HepG2 (cell line): ENCODE results near the gene SCAMP3. TPM values are rescaled to one million over a fixed set of nuclear protein-coding genes. Genes with fewer than 3 reads are reported as not detected.

Experiments used
- GZF1 ChIP-seq: sonication (generic); formaldehyde crosslinking; IDR thresholded peaks from 2 replicates; pipeline ENCODE4 v1.5.1; 2020; ENCODE audit warnings: mild to moderate bottlenecking, missing genetic modification reagents
- KDM2A ChIP-seq: sonication (generic); formaldehyde crosslinking; IDR thresholded peaks from 2 replicates; pipeline ENCODE4 v1.4.0; 2020; ENCODE audit warnings: low read depth, missing genetic modification reagents, borderline replicate concordance
- SIN3B ChIP-seq: fragments of 150-350 bp; IDR thresholded peaks from 2 replicates; pipeline ENCODE4 v1.6.1; 2014; ENCODE audit warnings: low read length
- ZBTB7B ChIP-seq: sonication (generic); formaldehyde crosslinking; IDR thresholded peaks from 2 replicates; pipeline ENCODE4 v1.4.0; 2020; ENCODE audit warnings: missing genetic modification reagents
- ZNF205 ChIP-seq: IDR thresholded peaks from 2 replicates; pipeline ENCODE4 v1.6.1; 2018; ENCODE audit warnings: missing biosample characterization, missing genetic modification reagents
- ZNF431 ChIP-seq: sonication (generic); formaldehyde crosslinking; IDR thresholded peaks from 2 replicates; pipeline ENCODE4 v1.9.0; 2022; ENCODE audit warnings: missing genetic modification reagents, low read depth, mild to moderate bottlenecking, borderline replicate concordance
- polyA plus RNA-seq, 8 experiments: library from polyadenylated mRNA; depleted of rRNA in 3 of 8; stranded (reverse) in 7 of 8; unstranded in 1 of 8; fragments of >200 nt; fragmentation: Illumina TruSeq in 4 of 8; extraction: Trizol in 4 of 8; gene quantifications; 2 replicates each; pipeline versions ENCODE4 v1.2.1 to v1.2.3, GENCODE V29; 2011 to 2016; ENCODE audit warnings: low read depth in 4 of 8, missing spikeins in 1 of 8, mixed read lengths in 1 of 8; ENCODE audit not compliant: insufficient read depth in 1 of 8
- total RNA-seq, 5 experiments: library from RNA; depleted of rRNA; stranded (reverse); fragments of >200 nt; fragmentation: Illumina TruSeq; extraction: Trizol; gene quantifications; 2 replicates each; pipeline ENCODE4 v1.2.3, GENCODE V29; 2016; ENCODE audit warnings: low read depth in 1 of 5
- TF ChIP-seq, protein P1 (sequence below): sonication (generic); formaldehyde crosslinking; IDR thresholded peaks from 2 replicates; pipeline ENCODE4 v1.8.0; 2022; ENCODE audit warnings: mild to moderate bottlenecking, missing genetic modification reagents, moderate library complexity
- TF ChIP-seq, protein P2 (sequence below): sonication (generic); formaldehyde crosslinking; IDR thresholded peaks from 2 replicates; pipeline ENCODE4 v1.4.0; 2020; ENCODE audit warnings: mild to moderate bottlenecking, low read depth, missing genetic modification reagents
- TF ChIP-seq, protein P3 (sequence below): sonication (generic); formaldehyde crosslinking; IDR thresholded peaks from 2 replicates; pipeline ENCODE4 v1.4.0; 2020; ENCODE audit warnings: missing genetic modification reagents
- TF ChIP-seq, protein P4 (sequence below): sonication (generic); formaldehyde crosslinking; IDR thresholded peaks from 2 replicates; pipeline ENCODE4 v1.5.0; 2020; ENCODE audit warnings: mild to moderate bottlenecking, missing genetic modification reagents, moderate library complexity
- TF ChIP-seq, protein P5 (sequence below): sonication (generic); formaldehyde crosslinking; IDR thresholded peaks from 2 replicates; pipeline ENCODE4 v1.5.0; 2020; ENCODE audit warnings: missing genetic modification reagents
- TF ChIP-seq, protein P6 (sequence below): sonication (generic); formaldehyde crosslinking; IDR thresholded peaks from 2 replicates; pipeline ENCODE4 v1.4.0; 2020; ENCODE audit warnings: missing genetic modification reagents

Gene SCAMP3
- total and polyA plus RNA-seq, 2 of the 13 experiments (the other 11 are each of a cell fraction or from before 2014, with no cell fraction given), result 46.8 to 83.3 TPM

DNA sequence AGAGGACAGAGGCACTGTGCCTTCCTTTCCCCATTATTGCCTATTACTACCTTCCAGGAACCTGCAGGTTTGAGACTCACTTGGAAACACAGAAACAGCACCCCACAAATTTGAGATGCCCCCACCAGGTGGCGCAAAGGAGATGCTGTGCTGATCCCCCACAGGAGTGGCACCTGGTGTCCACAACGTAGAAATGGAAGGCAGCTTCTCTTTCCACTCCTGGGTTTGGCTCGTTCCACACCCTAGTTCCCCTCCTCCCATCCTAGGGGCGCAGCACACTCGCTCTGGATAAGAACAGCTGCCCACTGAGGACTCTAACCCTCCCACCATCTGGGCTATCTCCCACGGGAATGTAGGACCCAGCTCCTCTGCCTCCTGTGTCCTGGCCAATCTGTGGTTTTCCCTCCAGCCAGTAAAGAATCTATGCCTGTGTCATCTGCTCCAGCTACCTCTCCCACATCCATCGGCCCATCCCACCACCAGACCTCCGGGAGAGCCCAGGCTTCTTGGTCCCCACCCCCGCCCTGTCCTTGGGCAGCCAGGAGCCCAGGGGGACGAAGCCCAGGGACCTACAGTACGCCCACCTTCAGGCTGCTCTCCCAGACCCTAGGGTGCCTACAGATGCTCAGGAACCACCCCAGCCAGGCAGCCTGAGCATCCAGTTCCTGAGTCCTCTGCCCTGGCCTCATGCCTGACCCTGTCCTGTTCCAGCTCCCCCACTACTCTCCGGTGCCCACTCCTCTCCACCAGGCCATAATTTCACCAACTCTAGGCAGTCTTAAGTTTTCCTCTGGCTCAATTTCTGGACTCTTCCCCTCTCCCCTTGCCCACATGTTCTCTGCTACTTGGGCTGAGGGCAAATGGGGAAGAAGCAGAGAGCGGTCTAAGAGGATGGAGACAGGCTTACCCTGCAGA is 55.0 kb downstream of the SCAMP3 start (continued):
- TF ChIP-seq ZNF205 (CRISPR knock-in tag) (no peak), ZBTB7B (CRISPR knock-in tag) (0 out of 2 replicates have a peak, but pooled peaks have one; percentile 46), GZF1 (no peak), KDM2A (CRISPR knock-in tag) (peak; percentile 43; the same call in 1 of the 2 replicates), ZNF431 (CRISPR knock-in tag) (no peak), SIN3B (no peak)
- TF ChIP-seq, protein P1, sequence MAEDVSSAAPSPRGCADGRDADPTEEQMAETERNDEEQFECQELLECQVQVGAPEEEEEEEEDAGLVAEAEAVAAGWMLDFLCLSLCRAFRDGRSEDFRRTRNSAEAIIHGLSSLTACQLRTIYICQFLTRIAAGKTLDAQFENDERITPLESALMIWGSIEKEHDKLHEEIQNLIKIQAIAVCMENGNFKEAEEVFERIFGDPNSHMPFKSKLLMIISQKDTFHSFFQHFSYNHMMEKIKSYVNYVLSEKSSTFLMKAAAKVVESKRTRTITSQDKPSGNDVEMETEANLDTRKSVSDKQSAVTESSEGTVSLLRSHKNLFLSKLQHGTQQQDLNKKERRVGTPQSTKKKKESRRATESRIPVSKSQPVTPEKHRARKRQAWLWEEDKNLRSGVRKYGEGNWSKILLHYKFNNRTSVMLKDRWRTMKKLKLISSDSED, result no peak
- TF ChIP-seq, protein P2, sequence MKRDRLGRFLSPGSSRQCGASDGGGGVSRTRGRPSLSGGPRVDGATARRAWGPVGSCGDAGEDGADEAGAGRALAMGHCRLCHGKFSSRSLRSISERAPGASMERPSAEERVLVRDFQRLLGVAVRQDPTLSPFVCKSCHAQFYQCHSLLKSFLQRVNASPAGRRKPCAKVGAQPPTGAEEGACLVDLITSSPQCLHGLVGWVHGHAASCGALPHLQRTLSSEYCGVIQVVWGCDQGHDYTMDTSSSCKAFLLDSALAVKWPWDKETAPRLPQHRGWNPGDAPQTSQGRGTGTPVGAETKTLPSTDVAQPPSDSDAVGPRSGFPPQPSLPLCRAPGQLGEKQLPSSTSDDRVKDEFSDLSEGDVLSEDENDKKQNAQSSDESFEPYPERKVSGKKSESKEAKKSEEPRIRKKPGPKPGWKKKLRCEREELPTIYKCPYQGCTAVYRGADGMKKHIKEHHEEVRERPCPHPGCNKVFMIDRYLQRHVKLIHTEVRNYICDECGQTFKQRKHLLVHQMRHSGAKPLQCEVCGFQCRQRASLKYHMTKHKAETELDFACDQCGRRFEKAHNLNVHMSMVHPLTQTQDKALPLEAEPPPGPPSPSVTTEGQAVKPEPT (CRISPR knock-in tag), result 0 out of 2 replicates have a peak, but pooled peaks have one; percentile 41
- TF ChIP-seq, protein P3, sequence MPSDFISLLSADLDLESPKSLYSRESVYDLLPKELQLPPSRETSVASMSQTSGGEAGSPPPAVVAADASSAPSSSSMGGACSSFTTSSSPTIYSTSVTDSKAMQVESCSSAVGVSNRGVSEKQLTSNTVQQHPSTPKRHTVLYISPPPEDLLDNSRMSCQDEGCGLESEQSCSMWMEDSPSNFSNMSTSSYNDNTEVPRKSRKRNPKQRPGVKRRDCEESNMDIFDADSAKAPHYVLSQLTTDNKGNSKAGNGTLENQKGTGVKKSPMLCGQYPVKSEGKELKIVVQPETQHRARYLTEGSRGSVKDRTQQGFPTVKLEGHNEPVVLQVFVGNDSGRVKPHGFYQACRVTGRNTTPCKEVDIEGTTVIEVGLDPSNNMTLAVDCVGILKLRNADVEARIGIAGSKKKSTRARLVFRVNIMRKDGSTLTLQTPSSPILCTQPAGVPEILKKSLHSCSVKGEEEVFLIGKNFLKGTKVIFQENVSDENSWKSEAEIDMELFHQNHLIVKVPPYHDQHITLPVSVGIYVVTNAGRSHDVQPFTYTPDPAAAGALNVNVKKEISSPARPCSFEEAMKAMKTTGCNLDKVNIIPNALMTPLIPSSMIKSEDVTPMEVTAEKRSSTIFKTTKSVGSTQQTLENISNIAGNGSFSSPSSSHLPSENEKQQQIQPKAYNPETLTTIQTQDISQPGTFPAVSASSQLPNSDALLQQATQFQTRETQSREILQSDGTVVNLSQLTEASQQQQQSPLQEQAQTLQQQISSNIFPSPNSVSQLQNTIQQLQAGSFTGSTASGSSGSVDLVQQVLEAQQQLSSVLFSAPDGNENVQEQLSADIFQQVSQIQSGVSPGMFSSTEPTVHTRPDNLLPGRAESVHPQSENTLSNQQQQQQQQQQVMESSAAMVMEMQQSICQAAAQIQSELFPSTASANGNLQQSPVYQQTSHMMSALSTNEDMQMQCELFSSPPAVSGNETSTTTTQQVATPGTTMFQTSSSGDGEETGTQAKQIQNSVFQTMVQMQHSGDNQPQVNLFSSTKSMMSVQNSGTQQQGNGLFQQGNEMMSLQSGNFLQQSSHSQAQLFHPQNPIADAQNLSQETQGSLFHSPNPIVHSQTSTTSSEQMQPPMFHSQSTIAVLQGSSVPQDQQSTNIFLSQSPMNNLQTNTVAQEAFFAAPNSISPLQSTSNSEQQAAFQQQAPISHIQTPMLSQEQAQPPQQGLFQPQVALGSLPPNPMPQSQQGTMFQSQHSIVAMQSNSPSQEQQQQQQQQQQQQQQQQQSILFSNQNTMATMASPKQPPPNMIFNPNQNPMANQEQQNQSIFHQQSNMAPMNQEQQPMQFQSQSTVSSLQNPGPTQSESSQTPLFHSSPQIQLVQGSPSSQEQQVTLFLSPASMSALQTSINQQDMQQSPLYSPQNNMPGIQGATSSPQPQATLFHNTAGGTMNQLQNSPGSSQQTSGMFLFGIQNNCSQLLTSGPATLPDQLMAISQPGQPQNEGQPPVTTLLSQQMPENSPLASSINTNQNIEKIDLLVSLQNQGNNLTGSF (CRISPR knock-in tag), result no peak
- TF ChIP-seq, protein P4, sequence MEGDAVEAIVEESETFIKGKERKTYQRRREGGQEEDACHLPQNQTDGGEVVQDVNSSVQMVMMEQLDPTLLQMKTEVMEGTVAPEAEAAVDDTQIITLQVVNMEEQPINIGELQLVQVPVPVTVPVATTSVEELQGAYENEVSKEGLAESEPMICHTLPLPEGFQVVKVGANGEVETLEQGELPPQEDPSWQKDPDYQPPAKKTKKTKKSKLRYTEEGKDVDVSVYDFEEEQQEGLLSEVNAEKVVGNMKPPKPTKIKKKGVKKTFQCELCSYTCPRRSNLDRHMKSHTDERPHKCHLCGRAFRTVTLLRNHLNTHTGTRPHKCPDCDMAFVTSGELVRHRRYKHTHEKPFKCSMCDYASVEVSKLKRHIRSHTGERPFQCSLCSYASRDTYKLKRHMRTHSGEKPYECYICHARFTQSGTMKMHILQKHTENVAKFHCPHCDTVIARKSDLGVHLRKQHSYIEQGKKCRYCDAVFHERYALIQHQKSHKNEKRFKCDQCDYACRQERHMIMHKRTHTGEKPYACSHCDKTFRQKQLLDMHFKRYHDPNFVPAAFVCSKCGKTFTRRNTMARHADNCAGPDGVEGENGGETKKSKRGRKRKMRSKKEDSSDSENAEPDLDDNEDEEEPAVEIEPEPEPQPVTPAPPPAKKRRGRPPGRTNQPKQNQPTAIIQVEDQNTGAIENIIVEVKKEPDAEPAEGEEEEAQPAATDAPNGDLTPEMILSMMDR (CRISPR knock-in tag), result peak; percentile 87
- TF ChIP-seq, protein P5, sequence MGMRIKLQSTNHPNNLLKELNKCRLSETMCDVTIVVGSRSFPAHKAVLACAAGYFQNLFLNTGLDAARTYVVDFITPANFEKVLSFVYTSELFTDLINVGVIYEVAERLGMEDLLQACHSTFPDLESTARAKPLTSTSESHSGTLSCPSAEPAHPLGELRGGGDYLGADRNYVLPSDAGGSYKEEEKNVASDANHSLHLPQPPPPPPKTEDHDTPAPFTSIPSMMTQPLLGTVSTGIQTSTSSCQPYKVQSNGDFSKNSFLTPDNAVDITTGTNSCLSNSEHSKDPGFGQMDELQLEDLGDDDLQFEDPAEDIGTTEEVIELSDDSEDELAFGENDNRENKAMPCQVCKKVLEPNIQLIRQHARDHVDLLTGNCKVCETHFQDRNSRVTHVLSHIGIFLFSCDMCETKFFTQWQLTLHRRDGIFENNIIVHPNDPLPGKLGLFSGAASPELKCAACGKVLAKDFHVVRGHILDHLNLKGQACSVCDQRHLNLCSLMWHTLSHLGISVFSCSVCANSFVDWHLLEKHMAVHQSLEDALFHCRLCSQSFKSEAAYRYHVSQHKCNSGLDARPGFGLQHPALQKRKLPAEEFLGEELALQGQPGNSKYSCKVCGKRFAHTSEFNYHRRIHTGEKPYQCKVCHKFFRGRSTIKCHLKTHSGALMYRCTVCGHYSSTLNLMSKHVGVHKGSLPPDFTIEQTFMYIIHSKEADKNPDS (CRISPR knock-in tag), result no peak
- TF ChIP-seq, protein P6, sequence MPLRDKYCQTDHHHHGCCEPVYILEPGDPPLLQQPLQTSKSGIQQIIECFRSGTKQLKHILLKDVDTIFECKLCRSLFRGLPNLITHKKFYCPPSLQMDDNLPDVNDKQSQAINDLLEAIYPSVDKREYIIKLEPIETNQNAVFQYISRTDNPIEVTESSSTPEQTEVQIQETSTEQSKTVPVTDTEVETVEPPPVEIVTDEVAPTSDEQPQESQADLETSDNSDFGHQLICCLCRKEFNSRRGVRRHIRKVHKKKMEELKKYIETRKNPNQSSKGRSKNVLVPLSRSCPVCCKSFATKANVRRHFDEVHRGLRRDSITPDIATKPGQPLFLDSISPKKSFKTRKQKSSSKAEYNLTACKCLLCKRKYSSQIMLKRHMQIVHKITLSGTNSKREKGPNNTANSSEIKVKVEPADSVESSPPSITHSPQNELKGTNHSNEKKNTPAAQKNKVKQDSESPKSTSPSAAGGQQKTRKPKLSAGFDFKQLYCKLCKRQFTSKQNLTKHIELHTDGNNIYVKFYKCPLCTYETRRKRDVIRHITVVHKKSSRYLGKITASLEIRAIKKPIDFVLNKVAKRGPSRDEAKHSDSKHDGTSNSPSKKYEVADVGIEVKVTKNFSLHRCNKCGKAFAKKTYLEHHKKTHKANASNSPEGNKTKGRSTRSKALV, result no peak
